CD4-positive, alpha-beta T cell treated with Interleukin-17A for 4 hours (primary cell): ENCODE measurements around the gene KREMEN1.
"Not testable (repeated sequence)": the region's sequence is repeated elsewhere in the genome, so short reads cannot be mapped to it uniquely, and the experiment has no call there.

Experiments
- DNase-seq: peaks from one replicate; pipeline ENCODE4 v3.0.0-alpha.2; 2020; ENCODE audit warnings: mixed read lengths

KREMEN1 gene, protein sequence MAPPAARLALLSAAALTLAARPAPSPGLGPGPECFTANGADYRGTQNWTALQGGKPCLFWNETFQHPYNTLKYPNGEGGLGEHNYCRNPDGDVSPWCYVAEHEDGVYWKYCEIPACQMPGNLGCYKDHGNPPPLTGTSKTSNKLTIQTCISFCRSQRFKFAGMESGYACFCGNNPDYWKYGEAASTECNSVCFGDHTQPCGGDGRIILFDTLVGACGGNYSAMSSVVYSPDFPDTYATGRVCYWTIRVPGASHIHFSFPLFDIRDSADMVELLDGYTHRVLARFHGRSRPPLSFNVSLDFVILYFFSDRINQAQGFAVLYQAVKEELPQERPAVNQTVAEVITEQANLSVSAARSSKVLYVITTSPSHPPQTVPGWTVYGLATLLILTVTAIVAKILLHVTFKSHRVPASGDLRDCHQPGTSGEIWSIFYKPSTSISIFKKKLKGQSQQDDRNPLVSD

DNA sequence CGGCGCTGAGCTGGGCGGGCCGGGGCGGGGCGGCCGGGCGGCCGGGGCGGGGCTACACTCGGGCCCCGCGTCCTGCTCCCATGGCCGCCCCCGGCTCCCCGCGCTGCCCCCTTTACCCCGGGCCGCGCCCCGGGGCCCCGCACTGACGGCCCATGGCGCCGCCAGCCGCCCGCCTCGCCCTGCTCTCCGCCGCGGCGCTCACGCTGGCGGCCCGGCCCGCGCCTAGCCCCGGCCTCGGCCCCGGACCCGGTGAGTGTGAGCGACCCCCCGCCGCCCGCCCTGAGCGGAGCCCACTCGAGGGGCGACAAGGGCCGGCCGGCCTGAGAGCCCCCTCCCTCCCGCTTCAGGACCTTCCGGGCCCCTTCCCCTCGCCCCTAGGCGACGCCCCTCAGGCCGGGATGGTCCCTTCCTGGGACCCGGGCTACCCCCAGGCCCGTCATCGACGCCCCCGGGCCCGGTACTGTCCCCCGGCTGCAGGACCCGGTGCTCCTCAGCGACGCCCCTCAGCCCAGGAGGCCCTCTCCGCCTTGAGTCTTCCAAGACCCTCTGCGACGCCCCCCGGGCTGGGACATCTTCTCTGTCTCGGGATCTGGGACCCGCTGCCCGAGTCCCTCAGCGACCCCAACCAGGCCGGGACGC lies at the start of gene KREMEN1:
KREMEN1 (plus strand) TSS at position 57 of the 639 bp plus-strand sequence; CDS start at position 153, 96 bp downstream.
- DNase-seq, result no peak

DNA sequence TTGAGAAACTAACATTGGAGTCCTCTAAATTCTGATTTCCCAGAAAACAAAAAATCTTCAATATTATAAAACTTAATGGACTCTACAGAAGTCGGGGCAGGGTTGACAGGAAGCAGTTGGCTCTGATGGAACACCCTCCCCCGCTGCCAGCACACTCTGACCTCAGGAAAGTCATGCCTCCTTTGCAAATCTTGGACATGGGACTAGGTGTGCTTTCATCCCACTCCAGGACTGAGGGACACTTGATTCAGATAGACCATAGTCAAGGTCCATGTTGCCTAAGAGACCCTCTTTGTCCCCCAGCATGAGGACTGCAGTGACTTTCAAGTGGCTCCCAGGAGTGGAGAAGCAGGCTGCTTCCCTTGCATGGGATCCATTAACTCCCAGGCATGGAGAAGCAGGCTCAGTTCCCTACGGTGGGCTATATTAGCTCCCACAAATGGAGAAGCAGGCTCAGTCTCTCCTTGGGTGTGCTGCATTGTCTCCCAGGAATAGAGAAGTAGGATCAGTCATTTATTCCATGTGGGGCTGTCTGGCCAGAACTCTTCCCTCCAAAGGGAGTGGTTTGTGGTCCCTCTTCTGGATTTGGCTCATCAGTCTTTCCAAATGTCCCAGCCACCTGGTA lies 49.6 kb upstream of the KREMEN1 start:
- DNase-seq, result no peak

DNA sequence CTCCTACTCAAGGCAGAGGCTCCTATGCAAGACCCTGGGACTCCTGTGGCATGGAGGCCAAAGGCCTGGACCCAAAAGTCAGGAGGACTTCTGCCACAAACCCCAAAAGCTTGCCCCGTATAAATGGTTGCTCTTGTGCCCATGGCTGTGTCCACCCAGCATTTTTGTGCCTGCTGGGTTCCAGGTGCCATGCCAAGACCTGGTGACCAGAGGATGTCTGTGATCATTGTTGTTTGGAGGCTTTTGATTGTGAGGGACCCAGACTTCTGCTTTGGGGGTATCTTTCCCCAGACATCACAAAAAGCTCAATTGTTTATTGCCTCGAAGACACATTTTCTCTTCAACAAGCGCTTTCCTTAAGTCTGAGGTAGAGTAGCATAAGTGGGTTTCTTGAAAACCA lies 46.3 kb upstream of the KREMEN1 start:
- no peak for DNase-seq

DNA sequence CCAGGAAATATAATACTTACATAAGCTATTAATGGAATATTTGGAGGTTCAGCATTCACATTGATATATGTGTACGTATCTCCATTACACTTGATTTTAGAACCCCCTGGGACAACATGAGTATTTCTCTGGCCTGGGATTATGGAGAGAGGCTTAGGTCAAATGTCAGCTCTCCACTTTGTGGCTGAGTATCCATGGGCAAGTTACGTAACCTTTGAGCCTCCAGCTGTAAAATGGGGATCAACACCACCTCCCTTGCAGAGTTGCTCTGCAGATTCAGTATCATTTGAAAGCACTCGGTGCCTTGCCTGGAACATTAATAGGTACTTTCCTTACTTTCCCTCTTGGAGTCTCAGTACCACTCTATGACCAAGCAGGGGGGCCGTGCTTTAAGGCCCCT lies 44.4 kb upstream of the KREMEN1 start:
- DNase-seq, result no peak

DNA sequence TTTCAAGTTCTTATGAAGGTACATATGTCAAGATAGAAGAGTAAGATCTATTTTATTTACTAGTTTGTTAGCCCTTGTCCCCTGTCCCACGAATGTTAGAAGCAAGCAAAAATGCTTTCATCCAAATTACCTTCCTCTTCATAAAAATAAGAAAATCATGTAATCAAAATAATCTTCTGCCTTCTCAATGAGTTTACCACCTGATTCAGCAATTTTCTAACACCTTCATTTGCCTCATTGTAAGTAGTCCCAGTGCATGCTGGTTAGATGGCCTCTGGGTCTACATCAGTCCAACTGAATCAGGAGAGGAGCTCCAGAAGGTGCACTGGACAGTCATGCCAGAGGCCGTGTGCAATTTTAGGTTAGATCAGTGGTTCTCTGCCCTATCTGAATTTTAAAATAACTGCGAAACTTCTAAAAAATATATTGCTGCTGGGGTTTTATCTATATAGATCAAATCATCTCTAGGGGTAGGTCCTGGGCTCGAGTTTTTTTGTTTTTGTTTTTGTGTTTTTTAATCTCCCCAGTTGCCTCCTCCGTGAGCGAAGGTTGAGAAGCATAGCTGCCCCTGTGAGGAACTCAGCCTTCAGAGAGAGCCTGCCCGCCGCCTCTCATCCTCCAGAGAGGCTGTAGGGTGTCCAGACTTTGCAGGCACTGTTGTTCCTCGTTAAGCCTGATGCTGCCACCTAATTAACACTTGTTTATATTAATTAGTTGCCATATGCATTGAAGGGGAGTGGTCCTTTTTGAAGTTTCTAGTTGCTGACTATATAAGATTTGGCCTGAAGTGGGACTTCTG lies 43.4 kb upstream of the KREMEN1 start:
- no peak for DNase-seq

DNA sequence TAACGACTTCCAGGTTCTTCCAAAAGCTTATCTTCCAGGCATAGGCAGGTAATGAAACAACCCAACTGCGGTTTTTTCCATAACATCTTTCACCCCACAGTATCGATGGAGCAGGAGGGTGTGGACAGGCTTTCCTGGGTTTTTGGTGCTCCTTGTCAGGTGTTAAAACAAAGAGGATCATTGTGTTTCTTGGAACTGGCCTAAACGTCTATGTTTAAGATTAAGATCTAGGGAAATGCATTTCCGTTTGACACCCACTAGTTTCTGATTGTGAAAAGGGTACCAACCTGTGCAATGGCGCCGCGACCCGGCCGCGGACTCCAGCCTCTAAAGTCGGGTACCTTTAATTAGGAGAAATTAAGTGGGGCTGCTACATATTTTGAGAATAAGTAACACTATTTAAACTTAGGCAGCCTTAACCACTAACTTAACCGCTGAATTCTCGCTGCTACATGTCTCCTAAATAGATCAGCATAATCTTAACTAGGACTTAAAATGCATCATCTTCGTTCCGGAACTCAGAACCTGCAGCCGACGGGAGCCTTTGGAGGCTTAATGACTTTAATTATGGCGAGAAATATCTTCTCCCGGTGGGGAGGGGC lies 42.7 kb upstream of the KREMEN1 start:
- DNase-seq, result no peak

DNA sequence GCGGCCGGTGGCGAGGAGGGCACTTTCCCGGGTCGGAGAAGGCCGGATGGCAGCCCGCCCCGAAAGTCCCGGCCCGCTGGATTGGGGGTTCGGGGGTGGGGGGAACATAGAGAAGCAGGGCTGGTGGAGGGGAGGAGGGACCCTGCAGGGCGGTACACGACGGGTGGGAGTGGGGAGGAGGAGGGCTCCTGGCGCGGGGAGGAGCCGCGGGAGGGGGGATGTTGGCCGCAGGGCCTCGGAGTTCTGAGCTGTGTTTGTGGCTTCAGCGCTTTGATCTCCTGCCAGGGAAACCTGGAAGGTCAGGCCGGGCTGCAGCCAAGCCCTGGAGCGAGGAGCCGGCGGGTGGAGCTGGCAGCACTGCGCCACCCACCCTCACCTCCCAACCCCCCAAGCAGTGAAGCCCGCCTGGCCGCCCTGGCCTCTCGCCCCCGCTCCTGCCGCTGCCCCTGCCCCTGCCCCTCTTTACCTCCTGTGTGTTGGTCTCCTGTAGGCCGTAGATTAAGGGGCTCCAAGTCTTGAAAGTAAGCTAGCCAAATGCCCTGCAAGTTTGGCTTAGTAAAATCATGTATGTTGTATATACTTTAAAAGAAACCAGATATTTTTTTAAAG lies 42.1 kb upstream of the KREMEN1 start:
- no peak for DNase-seq

DNA sequence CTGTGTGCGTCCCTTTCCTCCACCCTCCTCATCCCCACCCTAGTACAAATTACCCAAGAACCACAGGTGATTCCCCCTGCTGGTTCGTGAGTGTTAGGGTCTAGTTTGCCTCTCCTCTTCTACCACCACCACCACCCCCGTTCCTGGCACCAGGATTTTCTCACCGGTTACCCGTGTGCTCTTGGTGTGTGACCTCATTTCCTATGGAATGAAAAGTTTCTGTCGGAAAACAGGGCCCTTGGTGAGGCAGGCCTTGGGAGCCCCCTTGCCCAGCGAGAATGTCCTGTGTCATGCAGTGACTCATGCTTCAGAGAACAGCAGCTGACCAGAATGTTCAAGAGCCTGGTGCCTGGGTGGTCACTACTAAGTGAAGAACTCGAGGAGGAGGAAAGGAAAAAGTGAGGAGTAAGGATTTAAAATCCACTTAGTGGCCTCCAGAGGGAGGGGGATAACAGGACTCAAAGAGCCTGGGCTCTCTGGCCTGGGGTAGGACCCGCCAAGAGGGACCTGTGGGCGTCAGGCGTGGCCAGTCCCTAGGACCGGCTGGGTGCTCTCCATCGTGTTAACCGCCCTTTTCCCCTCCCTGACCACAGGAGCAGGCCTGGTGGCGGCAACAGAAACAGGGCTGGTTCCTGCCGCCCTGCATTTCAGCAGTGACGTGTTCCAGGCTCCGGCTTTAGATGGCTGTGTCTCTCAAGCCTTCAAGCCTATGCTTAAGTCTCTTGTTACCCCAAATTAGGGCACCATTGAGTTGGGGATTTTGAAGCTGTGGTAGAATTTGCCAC lies 41.4 kb upstream of the KREMEN1 start:
- no peak for DNase-seq

DNA sequence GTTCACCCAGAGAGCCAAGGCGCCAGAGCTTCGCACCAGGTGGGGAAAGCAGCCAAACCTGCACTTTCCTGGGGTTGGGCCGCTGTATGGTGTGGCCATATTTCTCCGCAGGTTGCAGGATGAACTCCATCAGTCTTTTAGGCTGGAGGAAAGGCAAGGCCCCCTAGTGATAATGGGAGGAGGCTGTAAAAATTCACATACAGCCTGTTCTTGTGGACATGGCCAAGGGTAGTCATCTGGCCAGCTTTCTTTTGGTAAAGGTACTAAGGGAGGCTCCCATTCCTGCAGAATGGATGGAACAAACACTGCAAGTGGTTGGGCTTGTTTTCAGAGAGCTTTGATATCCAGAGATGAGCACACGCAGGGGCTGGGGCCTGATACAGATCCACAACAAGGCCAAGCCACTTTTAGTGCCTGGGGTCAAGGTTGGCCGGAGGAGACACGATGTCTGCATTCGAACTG lies 40.8 kb upstream of the KREMEN1 start:
- DNase-seq, result no peak

DNA sequence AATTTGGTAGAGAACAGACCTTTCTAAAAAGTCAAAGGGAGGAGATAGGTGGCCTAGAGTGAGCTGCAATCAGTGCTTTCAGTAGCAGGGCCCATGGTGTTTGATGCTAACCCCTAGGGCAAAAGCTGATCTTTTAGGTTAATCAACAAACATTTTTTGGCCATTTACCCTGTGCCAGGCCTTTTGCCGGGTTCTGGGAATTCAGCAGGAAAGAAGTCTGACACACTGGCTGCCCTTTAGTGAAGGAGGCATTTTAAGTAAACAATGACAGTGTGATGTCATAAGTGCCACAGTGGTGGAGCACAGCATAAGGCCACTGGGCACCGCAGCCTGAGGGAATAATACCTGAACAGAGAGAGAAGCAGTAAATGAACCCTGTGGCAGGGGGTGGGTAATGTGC lies 40.3 kb upstream of the KREMEN1 start:
- no peak for DNase-seq

DNA sequence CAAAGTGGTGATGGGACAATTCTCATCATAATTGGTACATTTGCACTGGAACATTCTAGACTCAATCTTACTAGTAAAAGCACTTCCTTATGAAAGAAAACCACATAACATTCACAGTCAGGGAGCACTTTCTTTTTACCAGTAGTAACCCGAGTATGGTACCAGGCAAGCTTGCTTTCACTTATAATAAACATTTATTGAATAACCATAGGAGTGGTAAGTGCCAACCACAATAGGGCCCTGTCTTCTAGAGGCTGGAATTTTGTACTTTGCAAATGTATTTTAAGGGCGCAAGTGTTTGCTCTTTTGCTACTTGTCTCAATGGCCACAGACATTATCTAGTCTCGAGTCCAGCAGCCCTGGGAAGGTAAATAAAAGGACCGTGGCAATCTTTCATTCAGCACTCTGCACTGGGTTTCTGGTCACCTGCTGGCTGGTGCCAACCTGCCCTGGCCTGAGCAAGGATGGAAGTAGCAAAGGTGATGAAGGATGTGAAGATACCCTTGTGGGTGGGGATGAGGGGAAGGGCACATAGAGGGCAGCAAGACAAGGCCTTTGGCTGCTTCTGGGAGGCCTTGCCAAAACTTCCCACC lies 35.4 kb upstream of the KREMEN1 start:
- no peak for DNase-seq

DNA sequence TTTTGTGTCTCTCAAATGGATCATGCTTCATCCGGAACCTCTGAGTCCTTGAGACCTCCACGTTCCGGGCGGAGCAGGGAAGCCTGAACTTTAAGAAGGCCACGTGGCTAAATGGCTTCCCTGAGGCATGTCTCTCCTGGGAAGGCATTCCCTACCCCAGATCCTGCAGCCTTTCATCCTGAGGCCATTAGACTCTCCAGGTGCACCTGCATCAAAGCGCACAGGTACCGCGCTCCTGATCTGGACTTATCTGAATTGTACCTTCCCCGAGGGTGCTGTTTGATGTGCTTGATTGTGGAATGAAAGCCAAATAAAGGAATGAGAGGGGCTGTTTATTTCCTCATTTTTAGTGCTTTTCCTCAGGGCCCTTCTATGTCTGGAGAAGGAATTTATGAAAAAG lies 33.7 kb upstream of the KREMEN1 start:
- DNase-seq, result no peak

DNA sequence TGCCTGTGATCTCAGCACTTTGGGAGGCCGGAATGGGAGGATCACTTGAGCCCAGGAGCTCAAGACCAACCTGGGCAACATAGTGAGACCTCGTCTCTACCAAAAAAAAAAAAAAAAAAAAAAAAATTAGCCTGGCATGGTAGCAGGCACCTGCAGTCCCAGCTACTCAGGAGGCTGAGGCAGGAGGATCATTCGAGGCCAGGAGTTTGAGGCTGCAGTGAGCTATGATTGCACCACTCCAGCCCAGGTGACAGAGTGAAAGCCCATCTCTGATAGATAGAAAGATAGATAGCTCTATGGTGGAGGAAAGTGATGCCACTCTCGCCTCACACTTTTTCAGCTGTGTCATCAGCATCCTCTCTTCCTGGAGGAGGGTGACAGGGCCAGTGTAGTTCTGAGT lies 33.2 kb upstream of the KREMEN1 start:
- not testable (repeated sequence) for DNase-seq

DNA sequence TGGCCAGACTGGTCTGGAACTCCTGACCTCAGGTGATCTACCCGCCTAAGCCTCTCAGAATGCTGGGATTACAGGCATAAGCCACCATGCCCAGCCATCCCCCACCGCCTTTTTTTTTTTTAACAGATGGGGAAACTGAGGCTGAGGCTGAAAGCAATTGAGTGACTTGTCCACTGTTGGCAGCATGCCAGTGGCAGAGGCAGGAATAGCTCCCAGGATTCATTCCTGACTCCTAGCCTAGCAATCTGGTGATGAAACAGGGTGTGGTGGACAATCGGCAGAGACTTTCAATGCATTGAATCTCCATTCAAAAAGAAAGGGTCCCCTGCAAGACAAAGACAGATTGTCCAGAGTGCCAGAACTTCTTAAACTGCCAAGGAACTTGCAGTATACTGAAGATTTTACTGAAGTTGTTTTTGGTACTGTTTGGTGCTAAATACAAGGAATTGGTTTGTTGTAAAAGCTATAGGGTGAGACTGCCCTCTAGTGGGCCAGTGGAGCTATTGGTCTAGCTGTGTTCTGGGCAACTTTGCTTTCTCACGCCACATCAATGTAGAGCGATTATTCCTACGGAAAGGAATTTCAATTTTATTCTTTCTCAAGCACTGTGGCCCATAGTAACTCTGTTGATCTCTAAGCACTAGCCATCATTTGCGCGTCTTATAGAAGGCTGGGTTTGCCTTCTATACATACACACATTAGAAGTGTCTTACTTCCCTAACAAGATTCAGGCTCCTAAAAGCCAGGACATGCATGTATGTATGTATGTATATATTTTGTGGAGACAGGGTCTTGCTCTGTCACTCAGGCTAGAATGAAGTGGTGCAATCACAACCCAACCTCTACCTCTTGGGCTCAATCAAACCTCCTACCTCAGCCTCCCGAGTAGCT lies 32.2 kb upstream of the KREMEN1 start:
- peak; percentile 79 for DNase-seq

DNA sequence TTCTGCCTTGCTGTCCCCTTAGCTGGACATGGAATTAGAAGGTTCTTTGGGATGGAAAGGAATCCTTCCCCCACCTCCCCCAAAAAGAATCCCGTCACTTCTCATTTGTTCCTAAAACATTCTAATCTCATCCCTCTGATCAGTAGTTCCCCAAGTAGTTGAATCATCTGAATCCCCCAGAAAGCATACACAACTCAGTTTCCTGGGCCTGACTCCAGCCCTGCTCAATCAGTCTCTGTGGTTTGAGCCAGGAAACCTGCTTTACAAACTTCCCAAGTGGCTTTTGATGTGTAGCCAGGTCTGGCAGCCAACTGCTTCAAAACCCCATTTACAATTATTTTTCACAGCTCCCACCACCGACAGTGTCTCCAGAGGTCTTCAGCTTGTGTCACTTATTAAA lies 31.4 kb upstream of the KREMEN1 start:
- no peak for DNase-seq

DNA sequence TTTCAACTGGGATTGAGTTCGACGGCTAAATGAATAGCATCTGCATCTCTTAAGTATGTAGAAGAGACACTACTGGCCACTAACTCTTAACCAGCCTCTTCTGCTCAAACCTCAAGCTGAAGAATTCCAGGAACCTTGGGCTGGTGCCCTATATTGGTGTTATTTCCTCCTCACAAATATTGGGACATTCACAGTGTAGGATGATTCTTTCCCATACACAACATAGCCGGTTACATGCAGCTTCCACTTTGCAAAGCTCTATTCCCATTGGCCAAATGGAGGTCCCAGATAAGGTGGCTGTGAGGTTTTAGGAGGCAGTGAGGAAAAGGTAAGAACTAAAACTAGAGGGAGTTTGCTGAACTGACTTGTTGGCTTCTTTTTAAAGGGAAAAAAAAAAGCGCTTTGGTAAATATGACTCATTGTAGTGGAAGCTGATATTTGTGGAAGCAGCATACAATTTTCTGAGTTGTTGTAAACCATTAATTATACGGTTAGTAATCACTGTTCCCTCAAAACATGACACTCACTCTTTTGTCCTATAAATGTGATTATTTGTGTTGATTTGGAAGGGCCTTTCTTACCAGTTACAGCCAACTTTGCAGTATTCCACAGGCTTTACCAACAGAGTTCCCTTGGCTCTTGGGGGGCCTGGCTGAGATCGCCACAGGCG lies 28.8 kb upstream of the KREMEN1 start:
- no peak for DNase-seq

DNA sequence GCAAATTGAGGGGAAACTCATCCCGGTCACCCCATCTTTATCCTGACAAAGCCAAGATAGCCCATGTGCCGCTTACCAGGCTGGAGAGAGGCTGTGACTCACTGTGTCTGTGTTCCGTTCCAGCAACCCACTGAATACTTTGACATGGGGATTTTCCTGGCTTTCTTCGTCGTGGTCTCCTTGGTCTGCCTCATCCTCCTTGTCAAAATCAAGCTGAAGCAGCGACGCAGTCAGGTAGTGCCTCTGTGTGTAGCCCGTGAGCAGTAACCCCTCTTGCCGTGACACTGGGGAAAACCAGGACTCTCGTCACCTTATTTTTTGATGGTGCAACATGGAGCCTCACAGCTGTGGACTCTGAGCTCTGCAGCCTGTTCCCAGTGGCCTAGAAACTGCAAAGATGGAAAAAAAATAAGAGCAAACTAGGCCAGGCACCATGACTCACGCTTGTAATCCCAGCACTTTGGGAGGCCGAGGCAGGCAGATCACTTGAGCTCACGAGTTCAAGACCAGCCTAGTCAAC lies 28.1 kb upstream of the KREMEN1 start:
- DNase-seq, result no peak

DNA sequence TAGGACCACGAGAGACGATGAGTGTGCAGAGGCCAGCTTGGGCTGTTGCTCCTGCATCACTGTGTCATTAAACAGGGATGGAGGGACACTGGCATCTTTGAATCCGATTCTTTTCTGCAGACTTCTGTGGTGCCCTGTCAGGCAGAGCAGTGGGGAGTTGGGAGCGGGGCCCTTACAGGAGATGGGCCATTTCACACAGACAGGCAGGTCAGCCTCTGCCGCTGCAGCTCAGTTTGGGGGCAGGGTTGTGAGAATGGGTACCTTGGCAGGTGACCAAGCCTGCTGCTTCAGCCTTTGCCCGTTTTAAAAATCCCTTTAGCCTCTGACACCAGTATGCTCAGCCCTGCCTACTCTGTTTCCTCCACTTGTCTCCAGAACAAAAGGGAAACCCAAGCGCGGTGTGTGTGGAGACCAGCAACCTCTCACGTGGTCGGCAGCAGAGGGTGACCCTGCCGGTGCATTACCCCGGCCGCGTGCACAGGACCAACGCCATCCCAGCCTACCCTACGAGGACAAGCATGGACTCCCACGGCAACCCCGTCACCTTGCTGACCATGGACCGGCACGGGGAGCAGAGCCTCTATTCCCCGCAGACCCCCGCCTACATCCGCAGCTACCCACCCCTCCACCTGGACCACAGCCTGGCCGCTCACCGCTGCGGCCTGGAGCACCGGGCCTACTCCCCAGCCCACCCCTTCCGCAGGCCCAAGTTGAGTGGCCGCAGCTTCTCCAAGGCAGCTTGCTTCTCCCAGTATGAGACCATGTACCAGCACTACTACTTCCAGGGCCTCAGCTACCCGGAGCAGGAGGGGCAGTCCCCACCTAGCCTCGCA lies 23.8 kb upstream of the KREMEN1 start:
- DNase-seq, result no peak
